Activated CD4-positive, alpha-beta T cell treated with anti-CD3 and anti-CD28 coated beads, Interleukin-2, amount 10 ng/mL, durations not matched to agents 24 days and 14 days (primary cell): Measurements from ENCODE around the gene GALNT9. TPM values are rescaled to one million over a fixed set of nuclear protein-coding genes. Genes with fewer than 3 reads are reported as not detected.
"Not testable (repeated sequence)": the region's sequence is repeated elsewhere in the genome, so short reads cannot be mapped to it uniquely, and the experiment has no call there.

Experiments
- DNase-seq: peaks from one replicate; pipeline ENCODE4 v3.0.0; 2022
- H3K27ac Mint-ChIP-seq: one replicate; pipeline ENCODE4 v1.8.0; 2022; ENCODE audit warnings: mild to moderate bottlenecking, mixed read lengths
- H3K27me3 Mint-ChIP-seq: one replicate; pipeline ENCODE4 v1.8.0; 2022; ENCODE audit warnings: mixed read lengths
- H3K36me3 Mint-ChIP-seq: one replicate; pipeline ENCODE4 v1.8.0; 2022; ENCODE audit warnings: low read depth, mild to moderate bottlenecking, mixed read lengths
- H3K4me1 Mint-ChIP-seq: one replicate; pipeline ENCODE4 v1.8.0; 2021; ENCODE audit warnings: mixed read lengths
- H3K4me3 Mint-ChIP-seq: one replicate; pipeline ENCODE4 v1.8.0; 2022; ENCODE audit warnings: mild to moderate bottlenecking, moderate library complexity, mixed read lengths
- H3K9me3 Mint-ChIP-seq: one replicate; pipeline ENCODE4 v1.8.0; 2021; ENCODE audit warnings: mixed read lengths
- intact Hi-C: fragments of 100-400 bp; cut with micrococcal nuclease; formaldehyde crosslinking; loops from one replicate; pipeline ENCODE4 v1.15.1; 2023
- total RNA-seq: library from RNA; stranded (reverse); gene quantifications from 2 replicates; pipeline ENCODE4 v1.2.3, GENCODE V29; 2022

The GALNT9 gene
- total RNA-seq, 1 donor from 2014 or later: not detected

DNA sequence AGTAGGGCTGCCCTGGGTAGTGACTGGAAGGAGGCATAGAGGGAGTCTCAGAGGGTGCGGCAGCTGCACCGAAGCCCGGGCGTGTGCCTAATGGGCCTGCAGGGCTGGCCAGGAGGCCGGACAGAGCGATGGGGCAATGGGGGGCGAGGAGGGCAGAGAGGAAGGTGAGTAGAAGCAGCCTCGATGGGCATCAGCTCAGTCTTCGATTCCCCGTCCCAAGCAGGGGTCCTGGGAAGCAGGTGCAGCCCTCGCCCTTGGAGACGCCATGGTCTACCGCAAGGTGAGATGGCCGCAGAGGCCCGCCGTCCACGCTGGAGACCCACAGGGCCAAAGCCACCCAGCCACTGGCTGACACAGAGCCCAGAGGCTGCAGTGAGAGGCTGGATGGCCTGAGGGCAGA lies 70.8 kb downstream of the GALNT9 start:
- intact Hi-C loops: no loop called here
- Mint-ChIP-seq H3K4me3 (no peak overlapping the region), H3K9me3 (no peaks in the 10 kb centered on the region), H3K27ac (no peak overlapping the region), H3K36me3 (no peaks in the 10 kb centered on the region), H3K27me3 (no peaks in the 10 kb centered on the region), H3K4me1 (no peaks in the 10 kb centered on the region)
- no peak for DNase-seq

DNA sequence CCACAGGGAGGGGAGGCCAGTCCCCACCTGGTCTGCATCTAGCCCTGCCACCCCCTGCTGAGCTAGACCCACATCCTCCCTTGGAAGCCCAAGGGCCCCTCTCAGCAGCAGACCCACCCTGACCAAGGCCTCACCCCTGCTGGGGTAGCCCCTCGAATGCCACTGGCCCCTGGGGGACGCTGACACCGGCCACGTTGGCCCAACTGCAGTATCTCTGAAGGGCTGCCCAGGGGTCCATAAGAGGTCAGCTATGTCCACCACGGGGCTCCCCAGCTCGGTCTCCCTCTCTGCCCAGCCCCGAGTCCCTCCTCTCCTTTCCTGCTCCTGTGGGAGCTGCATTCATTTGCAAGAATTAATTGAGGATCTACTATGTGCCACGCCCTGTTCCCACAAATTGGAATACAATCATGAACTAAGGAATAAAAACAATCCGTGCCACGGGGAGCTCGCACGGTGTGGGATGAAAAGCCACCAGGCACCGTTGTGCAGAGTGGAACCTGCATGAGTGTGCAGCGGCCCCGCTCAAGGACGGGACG lies 71.4 kb downstream of the GALNT9 start:
- DNase-seq: no peak
- Mint-ChIP-seq H3K4me3 (no peak overlapping the region), H3K9me3 (no peaks in the 10 kb centered on the region), H3K27me3 (no peaks in the 10 kb centered on the region), H3K4me1 (no peaks in the 10 kb centered on the region), H3K27ac (no peak overlapping the region), H3K36me3 (no peaks in the 10 kb centered on the region)
- intact Hi-C loops: no loop called here

DNA sequence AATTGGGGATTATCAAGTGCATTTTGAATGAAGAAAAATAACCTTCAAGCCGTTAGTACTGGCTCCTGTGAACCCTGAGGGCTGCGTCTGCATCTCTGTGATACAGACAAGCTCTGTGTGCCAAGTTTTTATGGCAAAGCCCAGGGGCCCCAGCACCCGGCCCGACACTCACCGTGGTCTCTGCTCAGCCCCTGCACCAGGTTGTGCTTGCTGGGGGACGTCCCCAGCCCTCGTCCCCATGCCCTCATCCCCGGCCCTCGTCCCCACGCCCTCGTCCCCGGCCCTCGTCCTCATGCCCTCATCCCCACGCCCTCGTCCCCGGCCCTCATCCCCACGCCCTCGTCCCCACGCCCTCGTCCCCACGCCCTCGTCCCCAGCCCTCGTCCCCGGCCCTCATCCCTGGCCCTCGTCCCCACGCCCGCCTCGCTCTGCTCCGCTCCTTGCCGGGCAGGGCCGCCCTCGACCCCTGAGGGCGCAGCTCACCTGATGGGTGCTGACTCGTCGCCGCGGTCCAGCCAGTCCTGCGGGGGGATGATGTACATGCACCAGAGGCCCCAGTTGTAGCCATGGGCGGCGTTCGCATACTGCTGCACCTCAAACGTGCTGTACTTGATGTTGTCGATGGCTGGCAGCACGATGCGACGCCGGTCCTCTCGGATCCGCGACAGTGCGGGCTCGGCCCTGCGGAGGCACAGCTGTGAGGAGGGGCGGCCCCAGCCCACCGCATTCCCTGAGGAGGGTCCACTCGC lies 72.0 kb downstream of the GALNT9 start:
- intact Hi-C loops: no loop called here
- Mint-ChIP-seq H3K27me3 (no peaks in the 10 kb centered on the region), H3K36me3 (no peaks in the 10 kb centered on the region), H3K4me3 (no peak overlapping the region), H3K27ac (no peak overlapping the region), H3K9me3 (no peaks in the 10 kb centered on the region), H3K4me1 (no peaks in the 10 kb centered on the region)
- no peak for DNase-seq

DNA sequence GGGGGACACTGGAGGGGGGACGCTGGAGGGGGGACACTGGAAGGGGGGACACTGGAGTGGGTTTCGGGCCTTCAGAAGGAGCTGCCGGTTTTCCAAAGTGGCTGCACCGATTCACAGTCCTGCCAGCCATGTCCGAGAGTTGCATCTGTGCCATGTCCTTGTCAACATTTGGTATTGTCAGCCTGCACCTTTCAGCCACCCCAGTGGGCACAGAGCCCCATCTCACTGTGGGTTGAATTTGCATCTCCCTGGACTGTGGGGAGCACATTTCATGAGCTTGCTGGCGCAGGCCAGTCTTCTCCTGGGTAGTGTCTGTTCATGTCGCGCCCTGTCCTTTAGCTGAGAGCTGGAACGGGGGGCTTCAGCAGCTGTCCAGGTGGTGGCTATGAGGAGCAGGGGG lies 72.7 kb downstream of the GALNT9 start:
- Mint-ChIP-seq H3K4me1 (no peaks in the 10 kb centered on the region), H3K27ac (no peak overlapping the region), H3K27me3 (no peaks in the 10 kb centered on the region), H3K36me3 (no peaks in the 10 kb centered on the region), H3K4me3 (no peak overlapping the region), H3K9me3 (no peaks in the 10 kb centered on the region)
- no peak for DNase-seq
- intact Hi-C loops: no loop called here

DNA sequence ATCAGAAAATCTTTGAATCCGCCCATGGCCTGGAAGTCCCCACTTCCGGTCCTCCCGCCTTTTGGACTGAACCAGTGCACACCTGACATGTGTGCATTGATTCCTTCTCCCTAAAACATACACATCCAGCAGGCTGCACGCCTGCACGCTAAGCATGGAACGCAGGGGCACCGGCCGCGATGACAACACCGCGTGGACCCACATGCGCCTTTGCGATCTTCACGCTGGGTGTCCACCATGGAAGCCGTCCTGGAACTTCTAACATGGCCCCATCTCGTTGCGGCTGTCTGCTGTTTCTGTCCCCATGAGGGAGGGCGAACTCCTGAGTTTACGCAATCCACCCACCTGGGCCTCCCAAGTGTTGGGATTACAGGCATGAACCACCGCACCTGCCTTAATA lies 73.7 kb downstream of the GALNT9 start:
- intact Hi-C loops: no loop called here

DNA sequence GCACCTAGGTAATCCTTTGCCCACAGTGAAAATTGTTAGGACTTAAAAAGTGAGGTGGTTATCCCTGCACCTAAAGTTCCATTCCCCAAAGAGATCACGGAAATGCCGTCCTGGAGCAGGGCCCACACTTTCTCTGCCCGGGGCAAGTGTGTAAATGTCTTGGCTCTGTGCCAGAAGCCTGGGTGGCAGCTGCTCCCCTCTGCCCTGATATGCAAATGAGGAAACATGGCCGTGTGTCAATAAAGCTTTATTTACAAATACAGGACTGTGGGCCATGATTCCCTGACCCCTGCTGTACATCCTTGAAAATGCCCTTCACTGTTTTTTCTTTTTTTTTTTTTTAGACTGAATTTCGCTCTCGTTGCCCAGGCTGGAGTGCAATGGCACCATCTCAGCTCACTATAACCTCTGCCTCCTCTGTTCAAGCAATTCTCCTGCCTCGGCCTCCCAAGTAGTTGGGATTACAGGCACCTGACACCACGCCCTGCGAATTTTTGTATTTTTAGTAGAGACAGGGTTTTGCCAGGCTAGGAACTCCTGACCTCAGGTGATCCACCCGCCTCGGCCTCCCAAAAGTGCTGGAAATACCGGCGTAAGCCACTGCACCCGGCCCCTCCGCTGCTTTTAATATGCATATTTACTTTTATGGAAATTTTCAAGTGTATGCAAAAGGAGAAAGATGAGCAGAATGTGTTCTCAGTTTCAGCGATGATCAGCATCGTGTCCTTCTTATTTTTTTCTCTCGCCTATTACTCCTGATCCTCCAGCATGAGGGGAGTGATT lies 75.5 kb downstream of the GALNT9 start:
- no peak overlapping the region for H3K27ac Mint-ChIP-seq
- H3K36me3 Mint-ChIP-seq: no peaks in the 10 kb centered on the region
- H3K4me1 Mint-ChIP-seq: no peaks in the 10 kb centered on the region
- no peak overlapping the region for H3K4me3 Mint-ChIP-seq
- intact Hi-C loops: no loop called here
- no peak for DNase-seq
- no peaks in the 10 kb centered on the region for H3K27me3 Mint-ChIP-seq
- no peaks in the 10 kb centered on the region for H3K9me3 Mint-ChIP-seq

More for the DNA sequence above, 73.7 kb downstream of the GALNT9 start:
- Mint-ChIP-seq H3K4me1 (no peaks in the 10 kb centered on the region), H3K36me3 (no peaks in the 10 kb centered on the region), H3K4me3 (no peak overlapping the region), H3K9me3 (no peaks in the 10 kb centered on the region), H3K27ac (no peak overlapping the region), H3K27me3 (no peaks in the 10 kb centered on the region)
- no peak for DNase-seq

DNA sequence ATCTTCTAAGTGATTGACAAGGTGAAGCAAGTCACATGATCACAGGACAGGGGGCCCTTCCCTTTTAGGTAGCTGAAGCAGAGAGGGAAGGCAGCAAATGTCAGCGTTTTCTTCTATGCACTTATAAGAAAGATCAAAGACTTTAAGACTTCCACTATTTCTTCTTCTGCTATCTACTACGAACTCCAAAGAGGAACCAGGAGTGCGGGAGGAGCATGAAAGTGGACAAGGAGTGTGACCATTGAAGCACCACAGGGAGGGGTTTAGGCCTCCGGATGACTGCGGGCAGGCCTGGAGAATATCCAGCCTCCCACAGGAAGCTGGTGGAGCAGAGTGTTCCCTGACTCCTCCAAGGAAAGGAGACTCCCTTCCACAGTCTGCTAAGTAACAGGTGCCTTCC lies 76.4 kb downstream of the GALNT9 start:
- intact Hi-C loops, H3K27me3 Mint-ChIP-seq: not testable (repeated sequence)

DNA sequence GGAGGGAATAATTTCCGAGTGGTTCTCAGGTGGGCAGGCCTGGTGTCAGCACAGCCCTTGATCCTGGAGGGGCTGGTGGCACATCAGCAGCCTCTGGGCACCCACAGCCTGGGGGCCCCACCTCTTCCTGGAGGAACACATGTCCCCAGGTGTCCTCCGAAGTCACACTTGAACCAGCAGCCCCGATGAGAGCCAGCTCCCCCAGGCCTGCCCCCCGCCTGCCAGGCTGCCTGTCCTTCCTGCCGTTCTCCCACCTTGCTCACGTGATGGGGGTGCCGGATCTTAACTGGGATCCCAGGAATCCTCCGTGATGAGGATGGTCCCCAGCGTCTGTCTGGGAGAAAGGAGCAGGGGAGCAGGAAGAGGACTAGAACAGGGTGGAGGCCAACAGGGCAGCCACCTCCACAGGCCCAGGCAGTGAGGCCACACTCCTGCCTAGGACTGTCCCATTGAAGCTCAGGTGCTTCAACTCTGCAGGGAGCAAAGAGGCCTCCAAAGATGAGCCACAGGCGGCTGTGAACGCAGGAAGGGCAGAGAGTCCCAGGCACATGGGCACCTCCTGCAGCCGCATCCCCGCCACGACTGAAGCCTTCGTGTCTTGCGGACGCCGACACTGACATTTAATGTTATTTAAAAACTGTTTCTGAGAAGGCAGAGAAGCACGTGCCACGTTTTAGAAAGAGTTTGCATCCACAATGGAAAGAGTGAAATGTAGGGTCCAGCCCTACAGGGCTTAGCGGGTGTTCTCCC lies 77.5 kb downstream of the GALNT9 start:
- no peaks in the 10 kb centered on the region for H3K9me3 Mint-ChIP-seq
- H3K27me3 Mint-ChIP-seq: no peaks in the 10 kb centered on the region
- H3K27ac Mint-ChIP-seq: no peak overlapping the region
- H3K4me3 Mint-ChIP-seq: no peak overlapping the region
- no peaks in the 10 kb centered on the region for H3K36me3 Mint-ChIP-seq
- DNase-seq: no peak
- H3K4me1 Mint-ChIP-seq: no peaks in the 10 kb centered on the region
- intact Hi-C loops: no loop called here

More for the DNA sequence above, 76.4 kb downstream of the GALNT9 start:
- not testable (repeated sequence) for H3K36me3 Mint-ChIP-seq, H3K27ac Mint-ChIP-seq, H3K9me3 Mint-ChIP-seq, H3K4me3 Mint-ChIP-seq, H3K4me1 Mint-ChIP-seq, DNase-seq

DNA sequence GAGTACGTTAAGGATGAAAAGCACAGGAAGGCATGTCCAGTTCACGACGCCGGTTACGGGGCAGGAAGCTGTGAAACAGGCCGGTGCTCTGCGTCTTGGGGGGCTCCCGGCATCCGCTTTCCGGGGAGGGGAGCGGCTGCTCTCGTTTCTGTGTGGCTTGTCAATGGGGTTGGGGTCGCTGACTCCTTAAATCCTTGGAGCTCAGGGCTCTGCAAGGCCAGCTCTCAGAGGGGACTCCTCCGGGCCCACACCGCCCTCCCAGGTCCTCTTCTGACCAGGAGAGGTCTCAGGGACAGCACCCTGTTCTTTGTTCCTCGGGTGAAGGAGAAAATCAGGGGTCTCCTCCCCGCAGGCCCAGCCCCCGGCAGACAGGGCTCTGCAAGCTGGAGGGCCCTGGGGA lies 78.1 kb downstream of the GALNT9 start:
- no peaks in the 10 kb centered on the region for H3K9me3 Mint-ChIP-seq
- no peak for DNase-seq
- no peaks in the 10 kb centered on the region for H3K27me3 Mint-ChIP-seq
- no peaks in the 10 kb centered on the region for H3K36me3 Mint-ChIP-seq
- H3K4me3 Mint-ChIP-seq: no peak overlapping the region
- intact Hi-C loops: no loop called here
- H3K4me1 Mint-ChIP-seq: no peaks in the 10 kb centered on the region
- no peak overlapping the region for H3K27ac Mint-ChIP-seq

DNA sequence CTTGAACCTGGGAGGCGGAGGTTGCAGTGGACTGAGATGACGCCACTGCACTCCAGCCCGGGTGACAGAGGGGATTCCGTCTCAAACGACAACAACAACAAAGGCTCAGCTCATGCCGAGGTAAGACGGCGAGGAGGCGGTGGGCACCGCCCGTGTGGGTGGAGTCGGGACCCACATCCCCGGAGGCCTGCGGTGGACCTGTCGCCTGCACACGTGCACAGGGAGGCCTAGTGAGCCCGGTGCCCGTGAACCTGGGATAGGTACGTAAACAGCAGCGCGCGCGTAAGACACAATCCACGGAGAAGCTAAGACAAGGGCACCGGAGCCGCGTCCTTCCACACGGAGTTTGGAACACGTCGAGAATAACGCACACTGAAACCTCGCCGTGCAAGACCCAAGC lies 78.7 kb downstream of the GALNT9 start:
- DNase-seq: no peak
- Mint-ChIP-seq H3K27me3 (no peaks in the 10 kb centered on the region), H3K4me1 (no peaks in the 10 kb centered on the region), H3K9me3 (no peaks in the 10 kb centered on the region), H3K36me3 (no peaks in the 10 kb centered on the region), H3K27ac (no peak overlapping the region), H3K4me3 (no peak overlapping the region)
- intact Hi-C loops: no loop called here

DNA sequence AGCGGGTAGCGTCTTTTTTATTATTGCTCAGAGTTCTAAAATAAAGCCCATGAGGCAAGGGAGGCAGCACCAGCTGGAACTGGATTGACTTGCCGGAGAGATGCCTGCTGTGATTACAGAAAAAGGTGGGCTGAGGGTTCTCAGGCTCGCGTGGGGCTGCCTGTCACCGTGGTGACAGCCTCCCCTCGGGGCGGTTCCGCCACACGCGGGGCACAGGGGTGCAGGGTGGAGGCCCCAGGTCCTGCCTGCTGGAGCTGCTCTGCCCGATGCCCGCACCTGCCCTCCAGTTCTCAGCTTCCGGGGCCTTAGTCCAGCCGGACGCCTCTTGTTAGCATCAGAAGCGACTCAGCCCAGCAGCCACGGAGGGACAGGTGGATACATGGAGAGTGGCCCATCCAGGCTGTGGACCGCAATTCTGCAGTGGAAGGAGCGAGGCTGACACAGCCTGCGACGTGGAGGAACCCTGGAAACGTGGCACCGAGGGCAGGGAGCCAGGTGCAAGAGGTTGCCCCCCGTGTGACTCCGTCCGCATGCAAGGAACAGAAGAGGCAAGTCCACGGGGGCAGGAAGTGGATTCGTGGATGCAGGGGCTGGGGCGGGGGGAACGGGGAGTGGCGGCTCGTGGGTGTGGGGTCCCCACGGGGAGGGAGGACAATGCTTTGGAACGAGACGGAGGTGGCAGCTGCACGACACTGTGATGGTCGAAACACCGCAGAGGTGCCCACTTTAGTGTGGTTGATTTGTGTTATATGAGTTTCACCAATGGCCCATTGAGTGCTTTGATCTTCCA lies 79.5 kb downstream of the GALNT9 start:
- Mint-ChIP-seq H3K27ac (no peak overlapping the region), H3K4me3 (no peak overlapping the region), H3K36me3 (no peaks in the 10 kb centered on the region), H3K27me3 (no peaks in the 10 kb centered on the region), H3K4me1 (no peaks in the 10 kb centered on the region), H3K9me3 (no peaks in the 10 kb centered on the region)
- no peak for DNase-seq
- intact Hi-C loops: no loop called here

DNA sequence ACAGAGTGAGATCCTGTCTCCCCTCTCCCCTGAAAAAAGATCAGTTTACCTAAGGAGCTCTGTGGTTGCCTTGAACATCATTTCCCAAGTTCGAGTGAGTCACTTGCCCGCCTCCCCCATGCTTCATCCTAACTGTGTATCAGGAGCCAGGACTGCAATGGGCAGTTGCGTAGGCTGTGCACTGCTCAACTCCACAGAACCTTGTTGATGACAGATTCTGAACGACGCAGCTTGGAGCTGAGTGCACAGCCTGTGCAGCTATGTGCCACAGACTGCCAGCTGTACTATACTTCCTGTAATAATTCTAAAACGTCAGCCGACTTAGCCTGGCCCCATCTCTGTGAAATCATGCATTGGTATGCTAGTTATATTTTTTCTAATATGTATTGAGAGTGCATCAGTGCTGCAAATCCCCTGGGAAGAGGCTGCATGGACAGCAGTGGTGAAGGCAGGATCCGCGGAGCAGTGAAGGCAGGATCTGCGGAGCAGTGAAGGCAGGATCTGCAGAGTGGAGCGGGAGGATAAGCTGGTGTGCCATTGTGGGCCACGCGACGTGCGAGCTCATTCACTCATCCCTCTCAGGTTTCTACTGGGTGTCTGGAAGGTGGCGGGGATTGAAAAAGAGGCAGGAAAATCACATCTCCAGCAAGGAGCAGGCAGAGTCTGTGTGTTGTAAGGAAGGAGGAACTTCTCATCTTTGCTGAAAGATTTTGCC lies 80.8 kb downstream of the GALNT9 start:
- Mint-ChIP-seq H3K4me1 (peaks cover under 1% of the 10 kb centered on the region), H3K27ac (no peak overlapping the region), H3K27me3 (no peaks in the 10 kb centered on the region), H3K9me3 (peaks cover 2% of the 10 kb centered on the region), H3K4me3 (no peak overlapping the region), H3K36me3 (no peaks in the 10 kb centered on the region)
- DNase-seq: no peak
- intact Hi-C loops: no loop called here
